Tibial artery (tissue), 4 donors: ENCODE data around the gene DNTTIP2.

Experiments
- DNase-seq, 2 donors: peaks; one replicate each; pipeline ENCODE4 v3.0.0-alpha.2; 2019
- H3K27ac ChIP-seq, 2 donors: fragments of 200-600 bp; sonication (generic) in 1 of 2; 1 replicate in 1 of 2; 2 replicates in 1 of 2; pipeline ENCODE4 v1.5.1; 2018 to 2019; ENCODE audit warnings: mild to moderate bottlenecking in 1 of 2
- H3K27me3 ChIP-seq, 2 donors: fragments of 200-600 bp; sonication (generic) in 1 of 2; one replicate each; pipeline versions ENCODE4 v1.5.1 to v1.6.0; 2016 to 2019
- H3K36me3 ChIP-seq, 3 donors: fragments of 200-600 bp; sonication (generic) in 2 of 3; one replicate each; pipeline ENCODE4 v1.5.1; 2016 to 2019; ENCODE audit warnings: mild to moderate bottlenecking in 2 of 3
- H3K4me1 ChIP-seq, 4 donors: fragments of 200-600 bp; sonication (generic) in 2 of 4; 1 replicate in 3 of 4; 2 replicates in 1 of 4; pipeline ENCODE4 v1.5.1; 2016 to 2019
- H3K4me3 ChIP-seq, 2 donors: fragments of 200-600 bp; sonication (generic) in 1 of 2; 1 replicate in 1 of 2; 2 replicates in 1 of 2; pipeline ENCODE4 v1.5.1; 2018 to 2019; ENCODE audit warnings: mild to moderate bottlenecking in 2 of 2
- H3K9me3 ChIP-seq, 3 donors: fragments of 200-600 bp; sonication (generic) in 1 of 3; one replicate each; pipeline ENCODE4 v1.5.1; 2016 to 2019
- CTCF ChIP-seq, 2 experiments: fragments of 200-600 bp in 1 of 2; fragments of 450-650 bp in 1 of 2; IDR thresholded peaks; one replicate each; pipeline ENCODE4 v1.5.1; 2017 to 2019; ENCODE audit warnings: antibody characterized with exemption in 2 of 2, mild to moderate bottlenecking in 1 of 2, moderate library complexity in 1 of 2
- intact Hi-C: fragments of 100-400 bp; cut with DNase I; formaldehyde crosslinking; loops from one replicate; pipeline ENCODE4 v1.15.0; 2023; ENCODE audit warnings: low total_unique reads

Gene DNTTIP2

GRCh38 chr1:93846206-93846991, 32.6 kb downstream of the DNTTIP2 start:
- peak; percentile 91 to 93 for DNase-seq
- Histone ChIP-seq H3K27ac (peak overlapping the region; percentile 97 to 98), H3K4me1 (peaks cover 0 to 29% (median 11%) of the 10 kb centered on the region in 4 donors), H3K4me3 (peak overlapping the region; percentile 85 to 88), H3K36me3 (no peaks in the 10 kb centered on the region), H3K27me3 (no peaks in the 10 kb centered on the region), H3K9me3 (no peaks in the 10 kb centered on the region)
- intact Hi-C loops, result loop anchor here (10.0 kb wide), 1 partner anchor 402 kb away; the partner anchor contains the start of gene FNBP1L
- TF ChIP-seq CTCF (IDR thresholded peaks at IDR 0.05), result peak; percentile 34 to 36

GRCh38 chr1:93845538-93846205, 33.3 kb downstream of the DNTTIP2 start:
- Histone ChIP-seq H3K27me3 (no peaks in the 10 kb centered on the region), H3K4me1 (peaks cover 0 to 29% (median 11%) of the 10 kb centered on the region in 4 donors), H3K27ac (peak overlapping the region; percentile 97 to 98), H3K36me3 (no peaks in the 10 kb centered on the region), H3K4me3 (peak overlapping the region; percentile 85 to 88), H3K9me3 (no peaks in the 10 kb centered on the region)
- intact Hi-C loops, result loop anchor here (10.0 kb wide), 1 partner anchor 401 kb away; the partner anchor contains the start of gene FNBP1L
- no peak for TF ChIP-seq CTCF (IDR thresholded peaks at IDR 0.05)
- DNase-seq, result no peak

GRCh38 chr1:93844262-93845045, 34.6 kb downstream of the DNTTIP2 start:
- intact Hi-C loops, result loop anchor here (10.0 kb wide), 1 partner anchor 400 kb away; the partner anchor contains the start of gene FNBP1L
- peaks cover 0 to 3% (median 0%) of the 10 kb centered on the region in 3 donors for H3K36me3 ChIP-seq
- TF ChIP-seq CTCF (IDR thresholded peaks at IDR 0.05), result peak; percentile 56 to 68
- peak overlapping the region; percentile 97 to 98 for H3K27ac ChIP-seq
- no peaks in the 10 kb centered on the region for H3K9me3 ChIP-seq
- H3K4me1 ChIP-seq, result peaks cover 0 to 29% (median 11%) of the 10 kb centered on the region in 4 donors
- H3K27me3 ChIP-seq, result no peaks in the 10 kb centered on the region
- peak in 1 of 2 donors; percentile 27 for DNase-seq
- no peak overlapping the region for H3K4me3 ChIP-seq

- intact Hi-C loops, result loop anchor here (10.0 kb wide), 1 partner anchor 398 kb away; the partner anchor contains the start of gene FNBP1L
- H3K4me1 ChIP-seq, result peaks cover 0 to 23% (median 11%) of the 10 kb centered on the region in 4 donors
- H3K4me3 ChIP-seq, result no peak overlapping the region
- H3K36me3 ChIP-seq, result peaks cover 0 to 3% (median 0%) of the 10 kb centered on the region in 3 donors
- no peak for DNase-seq
- H3K9me3 ChIP-seq, result no peaks in the 10 kb centered on the region
- H3K27ac ChIP-seq, result no peak overlapping the region
- TF ChIP-seq CTCF (IDR thresholded peaks at IDR 0.05), result no peak
- H3K27me3 ChIP-seq, result no peaks in the 10 kb centered on the region
Measured at GRCh38 chr1:93842750-93843500, 36.1 kb downstream of the DNTTIP2 start.
